SH-SY5Y (cell line): ENCODE results near the gene TC2N.

Experiments
- GATA2 ChIP-seq: IDR thresholded peaks from 2 replicates; pipeline ENCODE4 v1.6.1; 2011; ENCODE audit warnings: mild to moderate bottlenecking, low read depth, low read length
- GATA3 ChIP-seq: IDR thresholded peaks from 2 replicates; pipeline ENCODE4 v1.6.1; 2011; ENCODE audit warnings: low read depth, mild to moderate bottlenecking, low read length, moderate library complexity

DNA sequence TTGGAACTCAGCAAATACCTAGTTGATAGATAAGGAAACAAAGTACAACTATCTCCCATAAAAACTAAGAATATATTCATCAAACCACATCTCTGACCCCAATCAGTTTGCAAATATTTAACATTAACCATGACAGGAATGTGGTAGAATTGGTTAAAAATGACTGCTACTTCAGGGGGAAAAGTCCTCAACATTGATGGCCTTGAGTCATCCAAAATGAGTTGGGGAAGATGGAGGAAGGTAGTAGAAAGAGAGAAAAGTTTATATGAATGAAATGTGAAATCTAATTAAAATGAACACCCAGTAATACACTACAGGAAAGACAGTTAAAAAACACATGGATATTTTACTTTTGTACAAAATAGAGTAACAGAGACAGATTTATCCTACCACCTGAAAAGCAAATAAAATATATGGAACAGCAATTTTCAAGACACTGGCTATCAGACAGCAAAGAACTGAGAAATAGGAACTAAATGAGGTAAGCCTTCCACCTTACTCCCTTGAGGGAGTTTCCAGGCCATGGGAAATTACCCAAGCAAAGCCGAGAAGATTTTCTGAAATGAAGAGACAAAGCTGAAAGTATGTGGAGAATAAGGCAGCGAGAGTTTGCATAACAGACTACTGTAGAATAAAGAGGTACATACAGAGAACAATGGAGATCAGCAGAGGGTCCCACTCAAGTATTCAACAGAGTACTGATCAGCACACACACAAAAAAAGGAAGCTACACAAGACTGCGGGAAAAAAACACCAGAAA is 49.6 kb downstream of the TC2N start:
- TF ChIP-seq GATA2 (no peak), GATA3 (no peak)
